Activated CD8-positive, alpha-beta memory T cell treated with anti-CD3 and anti-CD28 coated beads for 36 hours (primary cell): ENCODE results near the gene PHLDA3. TPM values are rescaled to one million over a fixed set of nuclear protein-coding genes. Genes with fewer than 3 reads are reported as not detected.
"Not testable (repeated sequence)": the region's sequence is repeated elsewhere in the genome, so short reads cannot be mapped to it uniquely, and the experiment has no call there.

Source experiments
- CTCF ChIA-PET: fragments of 350-600 bp; sonication (Branson Sonifier 250); formaldehyde crosslinking; loops from one replicate; lab custom pipeline; 2021; ENCODE audit warnings: antibody characterized with exemption; lab: Charles Lee
- POLR2A ChIA-PET: fragments of 350-600 bp; sonication (Branson Sonifier 250); formaldehyde crosslinking; loops from one replicate; lab custom pipeline; 2021; ENCODE audit warnings: antibody characterized with exemption; lab: Charles Lee
- total RNA-seq, 2 experiments: library from RNA; stranded (reverse); gene quantifications; one replicate each; pipeline ENCODE4 v1.2.3, GENCODE V29; 2021

PHLDA3 gene
- total RNA-seq, 2 experiments from 2014 or later = 8.7 to 9.7 TPM

- POLR2A ChIA-PET = no interaction called here
- CTCF ChIA-PET = interaction anchor here (1.3 to 1.6 kb wide), 2 partner anchors 36 to 42 kb away, joined by 6 read pairs; no protein-coding TSS in a partner anchor
These were observed 7.8 kb upstream of the PHLDA3 start for GRCh38 chr1:201476670-201477344.

DNA sequence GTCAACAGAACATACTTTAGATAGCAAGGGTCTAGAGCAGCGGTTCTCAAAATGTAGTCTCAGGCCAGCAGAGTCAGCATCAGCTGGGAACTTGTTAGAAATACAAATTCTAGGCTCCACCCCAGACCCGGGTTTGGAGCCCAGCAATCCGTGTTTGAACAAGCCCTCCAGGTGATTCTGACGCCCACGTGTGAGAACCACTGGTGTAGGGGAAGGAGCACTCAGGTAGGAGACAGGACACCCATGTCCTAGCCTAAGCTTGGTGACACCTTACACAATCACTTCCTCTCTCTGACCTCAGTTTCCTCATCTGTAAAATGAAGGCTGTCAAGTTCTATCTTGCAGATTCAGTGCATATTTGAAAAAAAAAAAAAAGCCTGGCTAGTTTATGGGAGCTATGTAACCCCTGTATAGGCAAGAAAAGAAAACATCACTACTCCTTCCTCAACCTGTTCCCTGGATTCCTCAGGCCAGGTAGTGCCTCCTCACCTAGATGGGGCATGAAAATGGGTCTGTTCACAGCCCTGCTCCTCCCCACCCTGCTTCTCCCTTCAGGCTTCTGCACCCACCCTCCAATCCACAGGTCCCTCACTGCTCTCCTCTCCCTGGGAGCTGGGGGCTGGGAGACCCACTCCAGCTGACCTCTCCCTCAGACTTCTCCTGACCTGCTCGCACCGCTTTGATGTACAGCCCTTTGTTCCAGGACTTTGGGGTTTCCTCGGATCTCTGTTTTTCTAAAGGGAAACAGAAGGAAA lies 7.1 kb upstream of the PHLDA3 start:
- POLR2A ChIA-PET = no interaction called here
- CTCF ChIA-PET = no interaction called here

DNA sequence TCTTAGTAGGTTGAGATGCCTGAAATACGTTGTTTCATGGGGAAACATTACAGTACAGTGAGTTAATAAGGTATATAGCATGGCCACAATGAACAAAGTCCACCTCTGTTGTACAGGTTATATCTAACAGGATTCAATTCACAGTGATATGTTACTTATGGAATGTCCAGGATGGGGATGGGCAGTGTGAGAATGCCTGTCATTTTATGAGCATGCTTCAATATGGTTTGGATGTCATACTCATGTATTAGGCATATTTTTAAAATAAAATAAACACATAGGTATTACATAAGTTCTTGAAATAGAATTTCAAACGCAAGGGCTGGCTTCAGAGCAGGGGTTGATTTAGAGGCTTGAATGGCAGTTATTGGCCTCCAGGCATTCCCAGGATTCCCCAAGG lies 6.1 kb upstream of the PHLDA3 start:
- CTCF ChIA-PET = no interaction called here
- POLR2A ChIA-PET = no interaction called here

- ChIA-PET CTCF (no interaction called here), POLR2A (no interaction called here)
These were observed 4.3 kb upstream of the PHLDA3 start for GRCh38 chr1:201473296-201473695.

DNA sequence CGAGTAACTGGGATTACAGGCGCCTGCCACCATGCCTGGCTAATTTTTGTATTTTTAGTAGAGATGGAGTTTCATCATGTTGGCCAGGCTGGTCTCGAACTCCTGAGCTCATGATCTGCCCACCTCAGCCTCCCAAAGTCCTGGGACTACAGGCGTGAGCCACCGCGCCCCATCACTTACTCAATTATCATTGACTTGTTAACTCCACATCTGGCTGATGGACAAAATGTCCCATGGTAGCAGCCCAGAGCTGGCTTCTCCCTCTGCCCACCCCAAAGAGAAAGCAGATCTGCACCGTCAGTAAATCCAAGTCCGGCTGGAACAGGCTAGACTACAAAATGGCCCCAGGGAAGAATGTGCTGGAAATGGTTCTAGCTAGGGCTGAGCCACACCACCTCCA lies 3.3 kb upstream of the PHLDA3 start:
- POLR2A ChIA-PET = not testable (repeated sequence)

GRCh38 chr1:201471772-201472171 lies 2.8 kb upstream of the PHLDA3 start:
- POLR2A ChIA-PET = no interaction called here
- CTCF ChIA-PET = interaction anchor here (0.6 to 1.3 kb wide), 5 partner anchors 10 to 303 kb away, joined by 3 to 6 read pairs (median 4); no protein-coding TSS in a partner anchor

More for the DNA sequence above, 3.3 kb upstream of the PHLDA3 start:
- CTCF ChIA-PET = interaction anchor here (0.8 to 1.3 kb wide), 3 partner anchors 10 to 41 kb away, joined by 3 to 6 read pairs (median 6); no protein-coding TSS in a partner anchor

- ChIA-PET CTCF (interaction anchor here (3.1 kb wide), 1 partner anchor 22 kb away, joined by 12 read pairs; no protein-coding TSS in a partner anchor), POLR2A (no interaction called here)
These were observed 1.6 kb upstream of the PHLDA3 start for GRCh38 chr1:201470581-201470980.

DNA sequence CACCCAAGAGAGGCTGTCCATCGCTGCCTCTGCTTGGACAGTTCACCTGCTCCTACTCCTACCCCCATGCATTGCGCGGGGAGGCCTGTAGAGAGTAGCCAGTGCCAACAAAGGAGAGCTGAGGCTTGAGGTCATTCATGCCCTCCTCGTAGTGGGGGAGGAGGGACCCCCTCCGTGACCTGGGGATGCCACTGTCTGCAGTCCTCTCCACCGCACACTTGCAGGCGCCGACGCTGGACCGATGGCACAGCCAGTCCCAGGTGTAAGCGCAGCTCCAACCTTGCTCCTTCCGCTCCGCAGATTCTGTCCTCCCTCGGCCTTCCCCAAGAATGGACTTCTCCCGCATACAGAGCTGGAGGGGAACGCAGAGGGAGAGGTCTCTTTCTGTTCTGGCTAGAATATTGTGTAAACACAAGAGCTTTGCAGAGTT lies 672 bp upstream of the PHLDA3 start:
- ChIA-PET CTCF (interaction anchor here (1.7 to 3.1 kb wide), 3 partner anchors 12 to 43 kb away, joined by 4 to 12 read pairs (median 7); no protein-coding TSS in a partner anchor), POLR2A (no interaction called here)

GRCh38 chr1:201468501-201468843 lies 516 bp downstream of the PHLDA3 start:
- ChIA-PET POLR2A (no interaction called here), CTCF (interaction anchor here (0.5 to 3.1 kb wide), 4 partner anchors 13 to 348 kb away, joined by 3 to 12 read pairs (median 6); no protein-coding TSS in a partner anchor)

GRCh38 chr1:201466492-201466891 lies 2.5 kb downstream of the PHLDA3 start:
- POLR2A ChIA-PET = no interaction called here

GRCh38 chr1:201465698-201466290 lies 3.2 kb downstream of the PHLDA3 start:
- ChIA-PET CTCF (interaction anchor here (0.9 kb wide), 1 partner anchor 16 kb away, joined by 3 read pairs; no protein-coding TSS in a partner anchor), POLR2A (no interaction called here)

More at GRCh38 chr1:201466492-201466891, 2.5 kb downstream of the PHLDA3 start:
- CTCF ChIA-PET = interaction anchor here (0.6 to 0.9 kb wide), 2 partner anchors 16 to 54 kb away, joined by 3 read pairs; no protein-coding TSS in a partner anchor

DNA sequence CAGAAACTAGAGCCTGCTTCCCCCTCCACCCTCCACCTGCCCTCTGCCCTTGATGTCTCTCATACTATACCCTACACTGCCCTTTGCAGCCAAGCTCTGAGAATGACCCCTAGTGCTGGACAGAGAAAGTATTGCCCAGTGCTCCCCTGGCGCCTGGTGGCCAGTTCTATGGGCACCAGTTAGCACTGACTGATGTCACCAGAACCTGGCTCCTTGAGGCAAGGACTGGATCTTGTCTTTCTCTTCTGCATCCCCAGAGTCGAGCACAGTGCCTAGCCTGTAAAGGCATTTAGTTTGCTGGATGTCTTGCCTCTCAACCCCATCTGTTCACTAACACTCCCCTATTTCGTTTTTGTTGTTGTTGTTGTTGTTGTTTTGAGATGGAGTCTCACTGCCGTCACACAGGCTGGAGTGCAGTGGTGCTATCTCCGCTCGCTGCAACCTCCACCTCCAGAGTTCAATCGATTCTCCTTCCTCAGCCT lies 5.9 kb downstream of the PHLDA3 start:
- CTCF ChIA-PET = no interaction called here
- POLR2A ChIA-PET = no interaction called here

- ChIA-PET POLR2A (no interaction called here), CTCF (no interaction called here)
These were observed 7.1 kb downstream of the PHLDA3 start for GRCh38 chr1:201461645-201462441.

GRCh38 chr1:201460814-201461644 lies 8.0 kb downstream of the PHLDA3 start:
- POLR2A ChIA-PET = no interaction called here
- CTCF ChIA-PET = interaction anchor here (0.5 kb wide), 1 partner anchor 373 kb away, joined by 4 read pairs; no protein-coding TSS in a partner anchor

GRCh38 chr1:201459775-201460174 lies 9.2 kb downstream of the PHLDA3 start:
- POLR2A ChIA-PET = no interaction called here
- CTCF ChIA-PET = no interaction called here

- CTCF ChIA-PET = no interaction called here
These were observed 9.9 kb downstream of the PHLDA3 start for GRCh38 chr1:201459052-201459451.

DNA sequence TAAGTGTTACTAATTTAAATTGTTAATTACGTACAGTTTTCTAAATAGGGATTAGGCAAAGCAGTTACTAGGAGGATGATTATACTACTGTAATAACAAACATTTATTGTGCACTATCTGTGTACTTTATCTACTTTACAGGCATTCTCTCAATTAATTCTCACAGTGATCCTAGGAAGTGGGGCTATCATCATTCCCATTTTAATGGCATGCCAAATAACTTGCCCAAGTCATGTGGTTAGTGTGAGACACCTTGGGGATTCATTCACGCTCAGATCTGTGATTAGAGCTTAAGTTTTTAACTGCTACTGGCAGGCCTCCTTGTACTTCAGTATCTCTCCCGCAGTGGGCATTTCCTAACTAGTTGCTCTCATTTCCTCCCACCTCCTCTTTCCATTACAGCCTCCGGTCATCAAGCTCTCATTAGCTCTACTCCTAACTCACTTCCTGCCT lies 11.5 kb downstream of the PHLDA3 start:
- ChIA-PET POLR2A (no interaction called here), CTCF (interaction anchor here (1.3 to 2.1 kb wide), 3 partner anchors 10 to 55 kb away, joined by 4 to 7 read pairs (median 5); no protein-coding TSS in a partner anchor)

More at GRCh38 chr1:201459052-201459451, 9.9 kb downstream of the PHLDA3 start:
- POLR2A ChIA-PET = no interaction called here
